ENCODE results near the gene ATXN2. TPM values are rescaled to one million over a fixed set of nuclear protein-coding genes. Genes with fewer than 3 reads are reported as not detected.
A peak's percentile ranks its signal among the peaks of the same experiment; 100 is the strongest.

The ATXN2 gene, protein sequence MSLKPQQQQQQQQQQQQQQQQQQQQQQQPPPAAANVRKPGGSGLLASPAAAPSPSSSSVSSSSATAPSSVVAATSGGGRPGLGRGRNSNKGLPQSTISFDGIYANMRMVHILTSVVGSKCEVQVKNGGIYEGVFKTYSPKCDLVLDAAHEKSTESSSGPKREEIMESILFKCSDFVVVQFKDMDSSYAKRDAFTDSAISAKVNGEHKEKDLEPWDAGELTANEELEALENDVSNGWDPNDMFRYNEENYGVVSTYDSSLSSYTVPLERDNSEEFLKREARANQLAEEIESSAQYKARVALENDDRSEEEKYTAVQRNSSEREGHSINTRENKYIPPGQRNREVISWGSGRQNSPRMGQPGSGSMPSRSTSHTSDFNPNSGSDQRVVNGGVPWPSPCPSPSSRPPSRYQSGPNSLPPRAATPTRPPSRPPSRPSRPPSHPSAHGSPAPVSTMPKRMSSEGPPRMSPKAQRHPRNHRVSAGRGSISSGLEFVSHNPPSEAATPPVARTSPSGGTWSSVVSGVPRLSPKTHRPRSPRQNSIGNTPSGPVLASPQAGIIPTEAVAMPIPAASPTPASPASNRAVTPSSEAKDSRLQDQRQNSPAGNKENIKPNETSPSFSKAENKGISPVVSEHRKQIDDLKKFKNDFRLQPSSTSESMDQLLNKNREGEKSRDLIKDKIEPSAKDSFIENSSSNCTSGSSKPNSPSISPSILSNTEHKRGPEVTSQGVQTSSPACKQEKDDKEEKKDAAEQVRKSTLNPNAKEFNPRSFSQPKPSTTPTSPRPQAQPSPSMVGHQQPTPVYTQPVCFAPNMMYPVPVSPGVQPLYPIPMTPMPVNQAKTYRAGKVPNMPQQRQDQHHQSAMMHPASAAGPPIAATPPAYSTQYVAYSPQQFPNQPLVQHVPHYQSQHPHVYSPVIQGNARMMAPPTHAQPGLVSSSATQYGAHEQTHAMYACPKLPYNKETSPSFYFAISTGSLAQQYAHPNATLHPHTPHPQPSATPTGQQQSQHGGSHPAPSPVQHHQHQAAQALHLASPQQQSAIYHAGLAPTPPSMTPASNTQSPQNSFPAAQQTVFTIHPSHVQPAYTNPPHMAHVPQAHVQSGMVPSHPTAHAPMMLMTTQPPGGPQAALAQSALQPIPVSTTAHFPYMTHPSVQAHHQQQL
- total RNA-seq (2011; cell fraction: chromatin; rRNA removed; ENCODE audit: low replicate concordance): 189 and 381 TPM in 2 replicates
- 126 and 146 TPM in 2 replicates for total RNA-seq (2011; cell fraction: nucleolus; rRNA removed)
- 208 and 329 TPM in 2 replicates for total RNA-seq (2011; cell fraction: nucleoplasm; rRNA removed)
- total RNA-seq (2014; rRNA removed) (16.8 and 20.6 TPM in 2 replicates), total RNA-seq (2014; rRNA removed; fragmentation: Illumina TruSeq; extraction: Trizol) (40.5 and 45.5 TPM in 2 replicates), total RNA-seq (2015; rRNA removed; fragmentation: Illumina TruSeq; extraction: Trizol) (29.6 and 32.1 TPM in 2 replicates), total RNA-seq (2021) (66.3 and 67.8 TPM in 2 replicates), polyA plus RNA-seq (2011; rRNA removed) (25.2 and 42.0 TPM in 2 replicates), polyA plus RNA-seq (2014; fragmentation: Illumina TruSeq; extraction: Trizol) (48.7 and 65.7 TPM in 2 replicates), polyA plus RNA-seq (2014; fragmentation: Nextera tagmentation; extraction: Ambion mirVana) (10 to 100 TPM; 20.1 to 21.7 TPM), polyA plus RNA-seq (2014; rRNA removed) (28.7 and 29.3 TPM in 2 replicates), polyA minus RNA-seq (2011; rRNA and poly(A)+ RNA removed) (74.8 and 77.5 TPM in 2 replicates), Bru-seq, nascent RNA (percentile 83 among the genes with signal in this experiment), BruChase-seq, experiment 1, labeled RNA remaining after a 2-hour chase (percentile 91 among the genes with signal in this experiment), BruChase-seq, experiment 2, labeled RNA remaining after a 6-hour chase (percentile 90 among the genes with signal in this experiment)
- polyA plus RNA-seq (2011; cell fraction: cytosol; rRNA removed): 43.2 and 49.1 TPM in 2 replicates
- 165 and 220 TPM in 2 replicates for polyA plus RNA-seq (2011; cell fraction: nucleus; rRNA removed)
- 41.1 and 48.9 TPM in 2 replicates for polyA plus RNA-seq (2012)
- 47.8 and 71.2 TPM in 2 replicates for polyA minus RNA-seq (2011; cell fraction: cytosol; rRNA and poly(A)+ RNA removed)
- polyA minus RNA-seq (2011; cell fraction: nucleus; rRNA and poly(A)+ RNA removed): 55.2 and 75.5 TPM in 2 replicates
- long read RNA-seq, experiment 1, partial matches to known transcripts: 45 of 92 reads
- long read RNA-seq, experiment 1, other reads (novel, unspliced or antisense): 47 of 92 reads
- long read RNA-seq, experiment 2, full-length matches to known transcripts: 1 of 24 reads
- long read RNA-seq, experiment 2, partial matches to known transcripts: 3 of 24 reads
- long read RNA-seq, experiment 2, other reads (novel, unspliced or antisense): 20 of 24 reads
- long read RNA-seq, experiment 3, partial matches to known transcripts: 5 of 20 reads
- long read RNA-seq, experiment 3, other reads (novel, unspliced or antisense): 15 of 20 reads

DNA sequence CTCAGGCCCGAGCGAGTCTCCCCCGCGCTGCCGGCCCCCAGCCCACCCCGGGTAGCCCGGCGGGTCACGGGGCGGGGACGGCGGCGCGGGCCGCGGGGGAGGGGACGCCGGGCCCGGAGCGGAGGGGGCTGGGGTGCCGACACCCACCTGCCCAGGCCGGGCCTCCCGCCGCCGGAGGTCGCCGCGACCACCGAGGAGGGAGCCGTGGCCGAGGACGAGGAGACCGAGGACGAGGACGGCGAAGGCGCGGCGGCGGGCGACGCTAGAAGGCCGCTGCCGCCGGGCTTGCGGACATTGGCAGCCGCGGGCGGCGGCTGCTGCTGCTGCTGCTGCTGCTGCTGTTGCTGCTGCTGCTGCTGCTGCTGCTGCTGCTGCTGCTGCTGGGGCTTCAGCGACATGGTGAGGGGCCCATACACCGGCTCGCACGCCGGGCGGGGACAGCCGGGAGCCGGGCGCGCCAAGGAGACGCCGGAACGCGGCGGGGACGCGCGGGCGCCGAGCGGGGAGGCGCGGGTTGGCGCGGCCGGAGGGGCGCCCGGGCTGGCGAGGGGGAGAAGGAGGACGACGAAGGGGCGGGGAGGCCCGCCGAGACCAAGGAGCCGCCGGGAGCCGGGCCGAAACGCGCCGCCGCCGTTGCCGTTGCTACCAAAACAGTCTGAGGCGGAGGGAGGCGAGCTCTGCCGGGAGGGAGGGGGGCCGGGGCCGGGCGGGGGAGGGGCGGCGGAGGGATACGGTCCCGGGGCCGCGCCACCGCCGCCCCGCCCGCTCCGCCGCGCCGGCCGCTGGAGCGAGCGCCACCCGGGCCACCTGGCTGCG lies at the start of gene ATXN2:
Gene ATXN2 (minus strand): TSS at position 679 of the 816 bp plus-strand sequence. CDS start 281 bp downstream, at position 398.
- Histone ChIP-seq H3K79me2 (ENCODE audit: control insufficient read depth, insufficient read depth, low read length) (peaks cover 64% of the 10 kb centered on the region), H3K9ac (ENCODE audit: insufficient read depth in 1 of 2, low read depth in 2 of 2, low read length in 2 of 2) (peak within 1 kb of the TSS; percentile 86 to 98), H2AFZ (ENCODE audit: low read depth, low read length) (peak within 1 kb of the TSS; percentile 91), H3K4me1 (replicated peaks in 1 of 2; ENCODE audit: control insufficient read depth in 2 of 2, insufficient read depth in 2 of 2, low read length in 2 of 2) (peaks cover 0 to 30% of the 10 kb centered on the region in 2 experiments; a peak in 4 of 5 replicates), H4K20me1 (replicated peaks; ENCODE audit: control insufficient read depth, insufficient read depth, low read length) (peaks cover 31% of the 10 kb centered on the region), H3K27me3 (ENCODE audit: control insufficient read depth in 2 of 2, insufficient read depth in 2 of 2, low read length in 2 of 2) (no peaks in the 10 kb centered on the region), H3K4me2 (ENCODE audit: insufficient read depth, low read length) (peak within 1 kb of the TSS; percentile 96), H3K27ac (ENCODE audit: extremely low read depth, low read depth, low read length) (peak within 1 kb of the TSS; percentile 99), H3K9me1 (ENCODE audit: control insufficient read depth, insufficient read depth, low read length) (no peaks in the 10 kb centered on the region), H3K9me3 (replicated peaks; ENCODE audit: control insufficient read depth, insufficient read depth, low read depth, low read length) (no peaks in the 10 kb centered on the region), H3K4me3 (peak within 1 kb of the TSS; percentile 96), H3K36me3 (ENCODE audit: control insufficient read depth, insufficient read depth, low read length) (peaks cover 12% of the 10 kb centered on the region; the same call in 1 of the 3 replicates)
- intact Hi-C loops (cut with micrococcal nuclease) (loop anchor here (1.0 to 5.0 kb wide), 2 partner anchors 37 to 192 kb away; partner anchors contain the start of gene SH2B3), in situ Hi-C loops (cut with MboI) (no loop called here)
- WGBS (ENCODE audit: insufficient coverage, low coverage, missing lambda C conversion rate): 1% methylated on average over 58 of the region's 119 CpGs
- DNase-seq (ENCODE audit: extremely low read depth in 1 of 4, low spot score in 3 of 4) (peak; percentile 81 to 94 (median 89)), FAIRE-seq (no peak), ATAC-seq (peak; percentile 12)
- ChIA-PET CTCF (ENCODE audit: low intra/inter-chr PET ratio) (no interaction called here), POLR2A (interaction anchor here (0.6 to 0.7 kb wide), 3 partner anchors 36 to 102 kb away, joined by 3 to 4 read pairs (median 4); no protein-coding TSS in a partner anchor)
- BruUV-seq (replicated peaks): no TSS peak
- TF ChIP-seq PHB (CRISPR knock-in tag; IDR thresholded peaks at IDR 0.05): no peak
- TF ChIP-seq ZNF274 (IDR thresholded peaks at IDR 0.05; ENCODE audit: borderline replicate concordance, low read depth, low read length): no peak
- no peak for TF ChIP-seq CSDE1 (IDR thresholded peaks at IDR 0.05)
- peak; percentile 71; the same call in 1 of the 2 replicates for TF ChIP-seq SMAD4 (CRISPR knock-in tag; conservative IDR thresholded peaks at IDR 0.05)
- TF ChIP-seq CEBPB (tag; IDR thresholded peaks at IDR 0.05): no peak
- TF ChIP-seq, protein P1, sequence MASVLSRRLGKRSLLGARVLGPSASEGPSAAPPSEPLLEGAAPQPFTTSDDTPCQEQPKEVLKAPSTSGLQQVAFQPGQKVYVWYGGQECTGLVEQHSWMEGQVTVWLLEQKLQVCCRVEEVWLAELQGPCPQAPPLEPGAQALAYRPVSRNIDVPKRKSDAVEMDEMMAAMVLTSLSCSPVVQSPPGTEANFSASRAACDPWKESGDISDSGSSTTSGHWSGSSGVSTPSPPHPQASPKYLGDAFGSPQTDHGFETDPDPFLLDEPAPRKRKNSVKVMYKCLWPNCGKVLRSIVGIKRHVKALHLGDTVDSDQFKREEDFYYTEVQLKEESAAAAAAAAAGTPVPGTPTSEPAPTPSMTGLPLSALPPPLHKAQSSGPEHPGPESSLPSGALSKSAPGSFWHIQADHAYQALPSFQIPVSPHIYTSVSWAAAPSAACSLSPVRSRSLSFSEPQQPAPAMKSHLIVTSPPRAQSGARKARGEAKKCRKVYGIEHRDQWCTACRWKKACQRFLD (CRISPR knock-in tag; IDR thresholded peaks at IDR 0.05): 0 out of 2 replicates have a peak, but pooled peaks have one; percentile 94
- peak; percentile 15 for TF ChIP-seq U2AF1 (optimal IDR thresholded peaks at IDR 0.05; ENCODE audit: low read depth, low read length)
- TF ChIP-seq CREB1 (IDR thresholded peaks at IDR 0.05): no peak
- TF ChIP-seq CREB1 (CRISPR knock-in tag; IDR thresholded peaks at IDR 0.05): peak; percentile 19; the same call in 1 of the 2 replicates
- TF ChIP-seq NONO (IDR thresholded peaks at IDR 0.05; ENCODE audit: low read depth in 2 of 2, low read length in 1 of 2): peak; percentile 20 to 23; a peak in 1 of 4 replicates
- no peak for TF ChIP-seq ZNF23 (CRISPR knock-in tag; IDR thresholded peaks at IDR 0.05)

Measured in K562 (cell line).